Keratinocyte (primary cell): ENCODE measurements around the gene TMEM132E.

Experiments
- CTCF ChIP-seq, 3 experiments: IDR thresholded peaks in 1 of 3; conservative IDR thresholded peaks in 1 of 3; optimal IDR thresholded peaks in 1 of 3; 2 replicates in 2 of 3; 3 replicates in 1 of 3; pipeline versions ENCODE3 to v1.5.1; 2011; ENCODE audit warnings: low read length in 3 of 3, mild to moderate bottlenecking in 3 of 3, moderate library complexity in 2 of 3, control low read depth in 1 of 3, inconsistent platforms in 1 of 3; ENCODE audit not compliant: insufficient read depth in 2 of 3; ENCODE audit errors: extremely low read depth in 1 of 3
- EZH2 ChIP-seq: IDR thresholded peaks from one replicate; pipeline ENCODE4 v1.6.1; 2012; ENCODE audit warnings: inconsistent platforms, mild to moderate bottlenecking, low read length, moderate library complexity

GRCh38 chr17:34620458-34620857, 41.1 kb downstream of the TMEM132E start:
- TF ChIP-seq CTCF (optimal IDR thresholded peaks at IDR 0.05 in 1 of 3, IDR thresholded peaks at IDR 0.05 in 1 of 3, conservative IDR thresholded peaks at IDR 0.05 in 1 of 3; ENCODE audit: extremely low read depth in 1 of 3, insufficient read depth in 2 of 3, low read length in 3 of 3) (no peak), EZH2 (no peak)
